Pancreas (tissue), 10 donors: ENCODE data around the gene EVC. TPM values are rescaled to one million over a fixed set of nuclear protein-coding genes. Genes with fewer than 3 reads are reported as not detected.

Experiments
- ATAC-seq, 4 donors: fragments of 200-7000 bp; cut with Tn5 transposase; one replicate each; pipeline versions ENCODE4 v1.8.0 to v1.9.1; 2020; ENCODE audit warnings: mild to moderate bottlenecking in 4 of 4, moderate library complexity in 4 of 4
- DNase-seq, 6 donors: peaks; one replicate each; pipeline ENCODE4 v3.0.0-alpha.2; 2020
- FAIRE-seq: peaks from 2 replicates; lab custom pipeline; 2012; peaks lifted over from hg19 to GRCh38; lab: Jason Lieb, UNC
- H3K27ac ChIP-seq, 4 donors: fragments of 200-600 bp; sonication (generic); 1 replicate in 3 of 4; 2 replicates in 1 of 4; pipeline versions ENCODE4 v1.5.0 to v1.8.0; 2020
- H3K27me3 ChIP-seq, 4 donors: fragments of 200-600 bp; one replicate each; pipeline ENCODE4 v1.8.0; 2021
- H3K36me3 ChIP-seq, 3 donors: fragments of 200-600 bp; sonication (generic) in 1 of 3; one replicate each; pipeline versions ENCODE4 v1.5.0 to v1.8.0; 2020 to 2021
- H3K4me1 ChIP-seq, 3 donors: fragments of 200-600 bp; one replicate each; pipeline ENCODE4 v1.8.0; 2021
- H3K4me3 ChIP-seq, 4 donors: fragments of 200-600 bp; sonication (generic) in 2 of 4; one replicate each; pipeline versions ENCODE4 v1.5.0 to v1.8.0; 2020 to 2021
- H3K9me3 ChIP-seq, 4 donors: fragments of 200-600 bp; one replicate each; pipeline ENCODE4 v1.8.0; 2021
- WGBS, 2 donors: extraction: QIAGEN DNeasy Blood & Tissue Kit; methylation state at CpG; one replicate each; pipeline ENCODE4 v1.1.7; 2013; 5-methylcytosine and 5-hydroxymethylcytosine counted together
- intact Hi-C, 3 donors: fragments of 100-400 bp; cut with DNase I; formaldehyde crosslinking; loops; one replicate each; pipeline versions ENCODE4 v1.11.1 to v1.14.2; 2022
- polyA plus RNA-seq, 2 donors: library from polyadenylated mRNA; stranded (reverse); fragments of 200-250 nt; gene quantifications; one replicate each; pipeline ENCODE4 v1.2.3, GENCODE V29; 2013
- total RNA-seq, 6 donors: library from RNA; stranded (reverse); fragmentation: NEBNext Ultra II Directional in 4 of 6; extraction: Animal tissue kit (Norgen Biotek cat#: 25700) in 4 of 6; gene quantifications; one replicate each; pipeline versions ENCODE4 v1.2.1 to v1.2.4, GENCODE V29; 2021 to 2023
- TF ChIP-seq, protein P1 (sequence below), 4 donors: fragments of 200-600 bp; sonication (generic) in 3 of 4; IDR thresholded peaks; one replicate each; pipeline versions ENCODE4 v1.5.0 to v1.8.0; 2021; ENCODE audit warnings: antibody characterized with exemption in 4 of 4
- donor health status: healthy with polysubstance abuse.
- donor health status: DM: no; HTN: no; CAD: no; lungs with moderate emphysema.
- donor health status: DM: no; HTN: no; CAD: no.
- donor health status: control.
- donor health status: control.
- donor health status: Bipolar disorder and iron deficiency.
- donor health status: DM: yes; HTN: yes; CAD: no.
- donor health status: DM: no; HTN: no; CAD: no.
- donor health status: DM: no; HTN: no; CAD: no.
- donor health status: DM: yes; HTN: yes; CAD: no.

EVC gene
- total and polyA plus RNA-seq, 8 donors, result 2.8 to 17.8 (median 11.9) TPM

- no peak overlapping the region for H3K27ac ChIP-seq
- ATAC-seq (no peak), FAIRE-seq (no peak), DNase-seq (no peak)
- 88 to 94% methylated on average over 10 of the region's 10 CpGs for WGBS, 2 donors
- no peaks in the 10 kb centered on the region for H3K4me1 ChIP-seq
- peaks cover 0 to 33% (median 0%) of the 10 kb centered on the region in 3 donors for H3K36me3 ChIP-seq
- no peaks in the 10 kb centered on the region for H3K27me3 ChIP-seq
- intact Hi-C loops, result no loop called here
- TF ChIP-seq, protein P1, sequence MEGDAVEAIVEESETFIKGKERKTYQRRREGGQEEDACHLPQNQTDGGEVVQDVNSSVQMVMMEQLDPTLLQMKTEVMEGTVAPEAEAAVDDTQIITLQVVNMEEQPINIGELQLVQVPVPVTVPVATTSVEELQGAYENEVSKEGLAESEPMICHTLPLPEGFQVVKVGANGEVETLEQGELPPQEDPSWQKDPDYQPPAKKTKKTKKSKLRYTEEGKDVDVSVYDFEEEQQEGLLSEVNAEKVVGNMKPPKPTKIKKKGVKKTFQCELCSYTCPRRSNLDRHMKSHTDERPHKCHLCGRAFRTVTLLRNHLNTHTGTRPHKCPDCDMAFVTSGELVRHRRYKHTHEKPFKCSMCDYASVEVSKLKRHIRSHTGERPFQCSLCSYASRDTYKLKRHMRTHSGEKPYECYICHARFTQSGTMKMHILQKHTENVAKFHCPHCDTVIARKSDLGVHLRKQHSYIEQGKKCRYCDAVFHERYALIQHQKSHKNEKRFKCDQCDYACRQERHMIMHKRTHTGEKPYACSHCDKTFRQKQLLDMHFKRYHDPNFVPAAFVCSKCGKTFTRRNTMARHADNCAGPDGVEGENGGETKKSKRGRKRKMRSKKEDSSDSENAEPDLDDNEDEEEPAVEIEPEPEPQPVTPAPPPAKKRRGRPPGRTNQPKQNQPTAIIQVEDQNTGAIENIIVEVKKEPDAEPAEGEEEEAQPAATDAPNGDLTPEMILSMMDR (IDR thresholded peaks at IDR 0.05), result no peak
- H3K4me3 ChIP-seq, result no peak overlapping the region
- H3K9me3 ChIP-seq, result no peaks in the 10 kb centered on the region
Measured at GRCh38 chr4:5730436-5730835, 19.4 kb downstream of the EVC start.

- ATAC-seq, result no peak
Measured at GRCh38 chr4:5730993-5731990, 20.3 kb downstream of the EVC start.

GRCh38 chr4:5732158-5732557 lies 21.2 kb downstream of the EVC start:
- ATAC-seq, result no peak
- Histone ChIP-seq H3K9me3 (no peaks in the 10 kb centered on the region), H3K4me1 (no peaks in the 10 kb centered on the region), H3K4me3 (no peak overlapping the region), H3K27ac (no peak overlapping the region), H3K36me3 (peaks cover 0 to 33% (median 0%) of the 10 kb centered on the region in 3 donors), H3K27me3 (no peaks in the 10 kb centered on the region)
- intact Hi-C loops, result no loop called here
- WGBS, 2 donors, result 93 to 97% methylated on average over 10 of the region's 10 CpGs
- no peak for DNase-seq
- FAIRE-seq, result no peak
- TF ChIP-seq, protein P1 (IDR thresholded peaks at IDR 0.05), result no peak

More at GRCh38 chr4:5730993-5731990, 20.3 kb downstream of the EVC start:
- no peak for DNase-seq
- Histone ChIP-seq H3K9me3 (no peaks in the 10 kb centered on the region), H3K36me3 (peaks cover 0 to 33% (median 0%) of the 10 kb centered on the region in 3 donors), H3K27ac (no peak overlapping the region), H3K27me3 (no peaks in the 10 kb centered on the region), H3K4me1 (no peaks in the 10 kb centered on the region), H3K4me3 (no peak overlapping the region)
- TF ChIP-seq, protein P1 (IDR thresholded peaks at IDR 0.05), result no peak
- 91 to 93% methylated on average over 30 of the region's 30 CpGs for WGBS, 2 donors
- no peak for FAIRE-seq
- intact Hi-C loops, result no loop called here

- ATAC-seq (no peak), DNase-seq (no peak), FAIRE-seq (no peak)
- Histone ChIP-seq H3K4me3 (no peak overlapping the region), H3K4me1 (no peaks in the 10 kb centered on the region), H3K27ac (no peak overlapping the region), H3K9me3 (no peaks in the 10 kb centered on the region), H3K27me3 (no peaks in the 10 kb centered on the region), H3K36me3 (peaks cover 0 to 27% (median 0%) of the 10 kb centered on the region in 3 donors)
- WGBS, 2 donors, result 86 to 92% methylated on average over 5 of the region's 5 CpGs
- TF ChIP-seq, protein P1 (IDR thresholded peaks at IDR 0.05), result no peak
- intact Hi-C loops, result no loop called here
Measured at GRCh38 chr4:5734853-5735252, 23.9 kb downstream of the EVC start.

GRCh38 chr4:5735463-5735862 lies 24.5 kb downstream of the EVC start:
- Histone ChIP-seq H3K36me3 (peaks cover 0 to 25% (median 0%) of the 10 kb centered on the region in 3 donors), H3K27me3 (no peaks in the 10 kb centered on the region), H3K4me1 (no peaks in the 10 kb centered on the region), H3K4me3 (no peak overlapping the region), H3K27ac (no peak overlapping the region), H3K9me3 (no peaks in the 10 kb centered on the region)
- WGBS, 2 donors, result 90 to 93% methylated on average over 3 of the region's 3 CpGs
- TF ChIP-seq, protein P1 (IDR thresholded peaks at IDR 0.05), result no peak
- no peak for ATAC-seq
- intact Hi-C loops, result no loop called here
- FAIRE-seq, result no peak
- no peak for DNase-seq
